Activated T-helper 1 cell treated with anti-CD3 and anti-CD28 coated beads, Interleukin-12 subunit alpha, Interleukin-12 subunit beta, Interleukin-2, Interleukin-4 antibody, amounts not matched to agents 30 ng/mL and 10 ng/mL and 1 ng/mL, durations not matched to agents 14 hours and 24 hours and 36 hours (primary cell): ENCODE data around the gene HSD17B1. TPM values are rescaled to one million over a fixed set of nuclear protein-coding genes. Genes with fewer than 3 reads are reported as not detected.
A peak's percentile ranks its signal among the peaks of the same experiment; 100 is the strongest.
"Not testable (repeated sequence)": the region's sequence is repeated elsewhere in the genome, so short reads cannot be mapped to it uniquely, and the experiment has no call there.

Experiments
- DNase-seq: peaks from one replicate; pipeline ENCODE4 v3.0.0; 2021; ENCODE audit warnings: low spot score
- H3K27ac Mint-ChIP-seq: one replicate; pipeline ENCODE4 v1.8.0; 2021; ENCODE audit warnings: mild to moderate bottlenecking, mixed read lengths
- H3K27me3 Mint-ChIP-seq: one replicate; pipeline ENCODE4 v1.8.0; 2022; ENCODE audit warnings: mild to moderate bottlenecking, moderate library complexity, mixed read lengths; ENCODE audit not compliant: insufficient read depth
- H3K36me3 Mint-ChIP-seq: one replicate; pipeline ENCODE4 v1.8.0; 2021; ENCODE audit warnings: low read depth, mixed read lengths
- H3K4me1 Mint-ChIP-seq: one replicate; pipeline ENCODE4 v1.8.0; 2021; ENCODE audit warnings: low read depth, mixed read lengths
- H3K4me3 Mint-ChIP-seq: one replicate; pipeline ENCODE4 v1.8.0; 2021; ENCODE audit warnings: mild to moderate bottlenecking, moderate library complexity, mixed read lengths
- H3K9me3 Mint-ChIP-seq: one replicate; pipeline ENCODE4 v1.8.0; 2021; ENCODE audit warnings: mixed read lengths
- intact Hi-C: fragments of 100-400 bp; cut with micrococcal nuclease; formaldehyde crosslinking; loops from one replicate; pipeline ENCODE4 v1.15.1; 2024
- total RNA-seq: library from RNA; stranded (reverse); gene quantifications from 2 replicates; pipeline ENCODE4 v1.2.3, GENCODE V29; 2022

HSD17B1 gene
- total RNA-seq: 0.49 and 0.78 TPM in 2 replicates

GRCh38 chr17:42552736-42553135 lies at the start of gene HSD17B1:
TSS of gene HSD17B1 (plus strand) at chr17:42552923. CDS start at chr17:42552934, 11 bp downstream.
- H3K9me3 Mint-ChIP-seq, intact Hi-C loops, H3K27me3 Mint-ChIP-seq, DNase-seq, H3K36me3 Mint-ChIP-seq: not testable (repeated sequence)
- Mint-ChIP-seq H3K4me1 (peaks cover 14% of the 10 kb centered on the region), H3K4me3 (peak within 1 kb of the TSS; percentile 94), H3K27ac (peak within 1 kb of the TSS; percentile 95)

GRCh38 chr17:42502926-42503325 lies 49.8 kb upstream of the HSD17B1 start:
- no peak for DNase-seq
- no peaks in the 10 kb centered on the region for H3K27me3 Mint-ChIP-seq
- H3K4me3 Mint-ChIP-seq: no peak overlapping the region
- H3K36me3 Mint-ChIP-seq: peaks cover 28% of the 10 kb centered on the region
- H3K4me1 Mint-ChIP-seq: no peaks in the 10 kb centered on the region
- intact Hi-C loops: no loop called here
- H3K9me3 Mint-ChIP-seq: no peaks in the 10 kb centered on the region
- H3K27ac Mint-ChIP-seq: no peak overlapping the region

GRCh38 chr17:42507671-42508070 lies 45.1 kb upstream of the HSD17B1 start:
- no peak overlapping the region for H3K4me3 Mint-ChIP-seq
- intact Hi-C loops: no loop called here
- no peak overlapping the region for H3K27ac Mint-ChIP-seq
- H3K4me1 Mint-ChIP-seq: peaks cover 9% of the 10 kb centered on the region
- H3K27me3 Mint-ChIP-seq: no peaks in the 10 kb centered on the region
- no peak for DNase-seq
- no peaks in the 10 kb centered on the region for H3K9me3 Mint-ChIP-seq
- H3K36me3 Mint-ChIP-seq: peaks cover 16% of the 10 kb centered on the region

GRCh38 chr17:42508426-42509165 lies 44.1 kb upstream of the HSD17B1 start:
- no peaks in the 10 kb centered on the region for H3K9me3 Mint-ChIP-seq
- H3K27me3 Mint-ChIP-seq: no peaks in the 10 kb centered on the region
- DNase-seq: no peak
- peaks cover 11% of the 10 kb centered on the region for H3K36me3 Mint-ChIP-seq
- peaks cover 9% of the 10 kb centered on the region for H3K4me1 Mint-ChIP-seq
- no peak overlapping the region for H3K27ac Mint-ChIP-seq
- intact Hi-C loops: no loop called here
- H3K4me3 Mint-ChIP-seq: no peak overlapping the region

- Mint-ChIP-seq H3K36me3 (peaks cover 7% of the 10 kb centered on the region), H3K4me3 (no peak overlapping the region), H3K27me3 (no peaks in the 10 kb centered on the region), H3K4me1 (peaks cover 9% of the 10 kb centered on the region), H3K9me3 (no peaks in the 10 kb centered on the region), H3K27ac (no peak overlapping the region)
- no peak for DNase-seq
- intact Hi-C loops: no loop called here
Measured at GRCh38 chr17:42509409-42509808, 43.3 kb upstream of the HSD17B1 start.

- H3K27ac Mint-ChIP-seq: no peak overlapping the region
- H3K4me1 Mint-ChIP-seq: peaks cover 9% of the 10 kb centered on the region
- H3K27me3 Mint-ChIP-seq: no peaks in the 10 kb centered on the region
- peaks cover 8% of the 10 kb centered on the region for H3K36me3 Mint-ChIP-seq
- intact Hi-C loops: no loop called here
- H3K9me3 Mint-ChIP-seq: no peaks in the 10 kb centered on the region
- DNase-seq: no peak
- H3K4me3 Mint-ChIP-seq: no peak overlapping the region
Measured at GRCh38 chr17:42509841-42510240, 42.9 kb upstream of the HSD17B1 start.

GRCh38 chr17:42512246-42512645 lies 40.5 kb upstream of the HSD17B1 start:
- Mint-ChIP-seq H3K27ac (no peak overlapping the region), H3K4me3 (no peak overlapping the region), H3K27me3 (peaks cover 2% of the 10 kb centered on the region), H3K9me3 (no peaks in the 10 kb centered on the region), H3K36me3 (peaks cover 6% of the 10 kb centered on the region), H3K4me1 (peaks cover 9% of the 10 kb centered on the region)
- intact Hi-C loops: no loop called here
- DNase-seq: no peak

- peaks cover 9% of the 10 kb centered on the region for H3K4me1 Mint-ChIP-seq
- intact Hi-C loops: no loop called here
- peaks cover 2% of the 10 kb centered on the region for H3K27me3 Mint-ChIP-seq
Measured at GRCh38 chr17:42512733-42513251, 39.9 kb upstream of the HSD17B1 start.

GRCh38 chr17:42513686-42514085 lies 39.0 kb upstream of the HSD17B1 start:
- Mint-ChIP-seq H3K9me3 (no peaks in the 10 kb centered on the region), H3K27ac (no peak overlapping the region), H3K36me3 (peaks cover 1% of the 10 kb centered on the region), H3K4me3 (no peak overlapping the region), H3K27me3 (peaks cover 2% of the 10 kb centered on the region), H3K4me1 (peaks cover 5% of the 10 kb centered on the region)
- no peak for DNase-seq
- intact Hi-C loops: no loop called here

More at GRCh38 chr17:42512733-42513251, 39.9 kb upstream of the HSD17B1 start:
- Mint-ChIP-seq H3K27ac (no peak overlapping the region), H3K36me3 (peaks cover 4% of the 10 kb centered on the region), H3K4me3 (no peak overlapping the region), H3K9me3 (no peaks in the 10 kb centered on the region)
- DNase-seq: no peak

GRCh38 chr17:42514279-42514678 lies 38.4 kb upstream of the HSD17B1 start:
- DNase-seq: no peak
- Mint-ChIP-seq H3K9me3 (no peaks in the 10 kb centered on the region), H3K36me3 (peaks cover 1% of the 10 kb centered on the region), H3K27me3 (peaks cover 2% of the 10 kb centered on the region), H3K4me3 (no peak overlapping the region), H3K27ac (no peak overlapping the region), H3K4me1 (no peaks in the 10 kb centered on the region)
- intact Hi-C loops: no loop called here

GRCh38 chr17:42514867-42515266 lies 37.9 kb upstream of the HSD17B1 start:
- no peak for DNase-seq
- H3K27me3 Mint-ChIP-seq: peaks cover 2% of the 10 kb centered on the region
- intact Hi-C loops: no loop called here
- no peak overlapping the region for H3K27ac Mint-ChIP-seq
- no peaks in the 10 kb centered on the region for H3K9me3 Mint-ChIP-seq
- no peaks in the 10 kb centered on the region for H3K4me1 Mint-ChIP-seq
- H3K4me3 Mint-ChIP-seq: no peak overlapping the region
- H3K36me3 Mint-ChIP-seq: peaks cover 1% of the 10 kb centered on the region

GRCh38 chr17:42517516-42517915 lies 35.2 kb upstream of the HSD17B1 start:
- intact Hi-C loops: loop anchor here (1.0 to 2.0 kb wide), 3 partner anchors 78 to 195 kb away; no protein-coding TSS in a partner anchor
- peak; percentile 70 for DNase-seq
- Mint-ChIP-seq H3K36me3 (peaks cover 11% of the 10 kb centered on the region), H3K4me1 (no peaks in the 10 kb centered on the region), H3K27ac (no peak overlapping the region), H3K4me3 (no peak overlapping the region), H3K27me3 (peaks cover 4% of the 10 kb centered on the region), H3K9me3 (no peaks in the 10 kb centered on the region)

- no peak for DNase-seq
- Mint-ChIP-seq H3K36me3 (peaks cover 11% of the 10 kb centered on the region), H3K27ac (no peak overlapping the region), H3K9me3 (no peaks in the 10 kb centered on the region), H3K4me3 (no peak overlapping the region), H3K4me1 (no peaks in the 10 kb centered on the region), H3K27me3 (peaks cover 4% of the 10 kb centered on the region)
- intact Hi-C loops: no loop called here
Measured at GRCh38 chr17:42518046-42518754, 34.5 kb upstream of the HSD17B1 start.
